Erythroblast (primary cell): Measurements from ENCODE around the gene GRIK5.
A peak's percentile ranks its signal among the peaks of the same experiment; 100 is the strongest.

ENCODE experiments used
- DNase-seq, 2 experiments: peaks; one replicate each; lab custom pipeline; 2025; lab: John Stamatoyannopoulos, UW
- GATA1 ChIP-seq: IDR thresholded peaks from 2 replicates; pipeline ENCODE4 v1.6.1; 2011; ENCODE audit warnings: low read depth, mild to moderate bottlenecking, control low read depth, low read length, moderate library complexity
- POLR2A ChIP-seq: IDR thresholded peaks from 2 replicates; pipeline ENCODE4 v1.6.1; 2011; ENCODE audit warnings: mild to moderate bottlenecking, low read length

GRIK5 gene

GRCh38 chr19:42075616-42076379, 5.8 kb upstream of the GRIK5 start, which contains the start of gene ZNF574:
TSS of gene ZNF574 (plus strand) at chr19:42076166. CDS start at chr19:42078607, 2,441 bp downstream.
- TF ChIP-seq GATA1 (no peak), POLR2A (peak; percentile 96)
- DNase-seq: peak; percentile 99 to 100

DNA sequence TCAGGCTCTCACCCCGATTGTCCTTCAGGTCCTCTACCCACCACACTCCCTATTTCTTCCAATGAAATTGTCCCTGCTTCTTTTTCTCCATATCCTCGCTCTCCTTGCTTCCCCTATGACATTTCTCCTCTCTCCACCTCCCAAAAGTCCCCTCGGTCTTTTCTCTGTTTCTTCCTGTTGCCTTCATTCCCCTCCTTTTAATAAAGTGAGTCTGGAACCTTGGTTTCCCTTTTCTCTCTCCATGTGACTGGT, 5.3 kb upstream of the GRIK5 start:
- no peak for TF ChIP-seq POLR2A
- peak in 1 of 2 experiments; percentile 72 for DNase-seq

DNA sequence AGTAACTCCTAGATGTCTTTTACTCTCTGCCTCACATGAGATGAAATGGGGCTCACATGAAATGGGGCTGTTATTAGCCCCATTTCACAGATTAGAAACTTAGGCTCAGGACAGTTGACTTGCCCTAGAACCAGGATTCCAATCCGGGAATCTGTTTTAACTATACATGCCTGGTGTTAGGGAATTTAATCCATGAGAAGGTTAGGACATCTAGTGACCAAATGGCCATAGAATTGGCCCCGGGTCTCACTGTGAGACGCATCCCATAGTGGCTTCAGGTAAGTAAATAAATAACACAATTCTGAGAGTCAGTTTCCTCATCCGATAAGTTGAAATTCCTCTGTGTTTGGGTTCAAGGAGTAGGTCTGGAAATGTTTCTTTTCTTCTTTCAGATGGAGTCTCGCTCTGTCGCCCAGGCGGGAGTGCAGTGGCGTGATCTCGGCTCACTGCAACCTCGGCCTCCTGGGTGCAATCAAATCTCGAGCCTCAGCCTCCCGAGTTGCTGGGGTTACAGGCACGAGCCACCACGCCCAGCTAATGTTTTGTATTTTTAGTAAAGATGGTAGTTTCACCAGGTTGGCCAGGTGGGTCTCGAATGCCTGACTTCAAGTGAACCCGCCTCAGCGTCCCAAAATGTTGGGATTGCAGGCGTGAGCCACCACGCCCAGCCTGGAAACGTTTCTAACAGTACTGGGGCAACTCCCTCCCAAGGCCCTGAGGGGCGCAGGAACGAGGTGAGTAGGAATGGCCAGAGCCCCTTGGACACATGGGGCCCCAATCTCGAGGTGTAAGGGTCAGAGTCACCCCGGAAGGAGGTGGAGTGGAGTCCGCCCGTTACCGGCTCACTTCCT, 4.7 kb upstream of the GRIK5 start:
- TF ChIP-seq GATA1 (no peak), POLR2A (no peak)
- DNase-seq: peak in 1 of 2 experiments; percentile 59

DNA sequence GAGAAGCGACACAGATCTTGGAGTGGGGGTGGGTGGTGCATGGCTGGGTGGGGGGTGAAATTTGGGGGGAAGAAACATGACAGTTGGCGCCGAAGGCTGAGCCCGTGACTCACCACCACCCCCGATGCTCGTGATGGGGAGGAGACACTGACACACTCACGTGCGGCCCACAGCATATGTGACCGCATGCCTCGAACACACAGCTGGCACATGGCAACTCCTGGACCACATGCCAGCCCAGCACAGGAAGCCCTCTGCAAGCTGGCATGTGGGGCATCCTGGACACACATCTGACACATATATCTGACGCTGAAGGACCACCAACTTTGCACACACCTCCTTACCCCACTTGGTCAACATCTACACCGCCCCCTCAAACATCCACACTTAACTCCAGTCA, 1.2 kb upstream of the GRIK5 start:
- no peak for DNase-seq
- TF ChIP-seq GATA1: no peak
- no peak for TF ChIP-seq POLR2A

DNA sequence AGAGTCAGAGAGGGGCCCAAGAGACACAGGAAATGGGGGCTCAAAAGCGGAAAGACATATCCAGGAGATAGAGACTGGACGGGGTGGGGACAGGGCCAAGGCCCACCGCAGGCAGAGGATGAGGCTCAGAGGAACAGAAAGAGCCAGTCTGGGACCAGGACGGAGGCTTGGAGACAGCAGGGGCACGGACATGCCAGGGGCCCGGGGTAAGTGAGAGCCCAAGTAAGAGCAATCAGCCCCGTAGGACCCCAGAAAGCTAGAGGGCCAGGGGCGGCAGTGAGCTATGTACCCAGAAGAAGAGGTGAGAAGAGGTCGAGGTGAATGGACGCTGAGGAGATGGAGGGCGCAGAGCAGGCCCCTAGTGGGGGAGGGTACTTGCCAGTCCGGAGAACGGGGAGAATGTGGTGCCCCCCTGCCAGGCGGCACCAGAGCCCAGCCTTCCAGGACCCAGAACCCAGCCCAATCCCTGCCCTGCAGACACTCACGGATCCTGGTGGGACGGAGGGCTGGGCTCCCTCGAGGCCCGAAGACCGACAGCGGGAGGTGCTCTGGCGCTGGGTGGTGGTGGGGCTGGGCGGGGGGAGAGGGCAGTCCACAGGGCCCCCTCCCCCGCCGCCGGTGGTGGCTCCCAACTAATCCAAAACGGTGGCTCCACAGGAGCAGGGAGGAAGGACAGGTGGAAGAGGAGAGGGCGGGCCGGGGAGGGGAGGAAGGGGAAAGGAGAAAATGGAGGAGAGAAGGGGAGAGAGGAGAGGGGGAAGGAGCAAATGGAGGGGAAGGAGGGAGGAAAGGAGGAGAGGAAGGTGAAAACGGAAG, 1.0 kb downstream of the GRIK5 start:
- TF ChIP-seq GATA1 (no peak), POLR2A (no peak)
- no peak for DNase-seq

- TF ChIP-seq POLR2A (no peak), GATA1 (no peak)
- DNase-seq: no peak
These were observed 1.6 kb downstream of the GRIK5 start for GRCh38 chr19:42068361-42068755.

GRCh38 chr19:42067315-42067888, 2.6 kb downstream of the GRIK5 start:
- no peak for DNase-seq
- TF ChIP-seq POLR2A (no peak), GATA1 (no peak)

- no peak for DNase-seq
- no peak for TF ChIP-seq POLR2A
- TF ChIP-seq GATA1: no peak
These were observed 3.8 kb downstream of the GRIK5 start for GRCh38 chr19:42066075-42066754.

DNA sequence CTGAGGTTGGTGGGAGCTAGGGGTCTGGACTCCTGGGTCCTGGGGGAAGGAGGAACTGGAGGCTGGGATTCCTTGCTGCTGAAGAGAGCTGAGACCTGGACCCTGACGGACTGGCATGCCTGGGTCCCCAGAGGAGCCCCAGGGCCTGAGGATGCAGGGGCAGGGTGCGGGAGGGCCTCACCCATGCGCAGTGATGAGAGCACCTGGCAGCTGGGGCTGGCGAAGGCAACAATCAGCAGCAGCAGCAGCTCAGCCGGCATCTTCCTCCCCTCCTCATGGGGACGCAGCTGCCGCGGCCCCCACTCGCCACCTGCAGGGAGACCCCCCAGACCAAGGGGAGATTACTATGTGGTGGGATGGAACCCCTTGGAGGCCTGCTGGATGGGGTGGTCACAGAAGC, 4.5 kb downstream of the GRIK5 start:
- no peak for DNase-seq
- TF ChIP-seq POLR2A (no peak), GATA1 (no peak)

GRCh38 chr19:42065051-42065450, 5.0 kb downstream of the GRIK5 start:
- TF ChIP-seq POLR2A (no peak), GATA1 (no peak)

DNA sequence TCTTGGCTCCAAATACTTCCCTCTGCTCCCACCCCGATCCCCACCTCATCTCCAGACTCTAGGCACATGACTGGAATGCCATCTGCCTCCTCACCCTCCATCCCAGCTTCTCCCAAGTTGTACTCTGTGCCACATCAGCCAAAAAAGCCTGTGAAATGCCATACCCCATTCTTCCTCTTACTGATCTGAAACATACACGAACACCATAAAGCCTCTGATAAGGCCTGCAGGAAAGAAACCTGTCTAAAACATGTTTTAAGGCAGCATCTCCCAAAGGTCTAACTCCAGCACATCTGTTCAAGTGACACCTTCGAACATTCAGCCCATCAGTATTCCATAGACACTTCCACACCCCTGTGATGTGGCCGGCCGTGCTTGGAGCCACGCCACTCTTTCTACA, 5.6 kb downstream of the GRIK5 start:
- TF ChIP-seq GATA1 (no peak), POLR2A (no peak)
- no peak for DNase-seq

More at GRCh38 chr19:42065051-42065450, 5.0 kb downstream of the GRIK5 start:
- no peak for DNase-seq

DNA sequence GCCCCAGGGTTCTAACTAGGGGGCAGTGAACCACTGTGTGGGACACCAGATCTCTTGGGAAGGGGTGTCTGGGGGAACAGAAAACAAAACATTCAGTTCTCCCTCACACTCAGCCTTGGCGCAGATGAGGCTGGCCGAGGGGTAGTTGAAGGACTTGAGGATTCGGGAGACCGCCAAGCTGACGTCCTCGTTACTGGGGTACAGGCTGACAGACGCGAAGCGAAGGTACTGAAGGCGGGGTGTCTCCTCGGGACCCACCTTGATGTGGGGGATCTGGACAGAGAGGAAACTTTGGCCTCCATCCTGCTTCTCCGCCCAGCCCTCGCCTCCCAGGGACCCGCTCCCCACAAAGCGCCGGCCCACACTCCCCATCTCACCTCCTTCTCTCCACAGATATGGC, 7.6 kb downstream of the GRIK5 start:
- DNase-seq: no peak

GRCh38 chr19:42060117-42060516, 9.9 kb downstream of the GRIK5 start:
- no peak for DNase-seq
- TF ChIP-seq GATA1 (no peak), POLR2A (no peak)

More for the DNA sequence above, 7.6 kb downstream of the GRIK5 start:
- TF ChIP-seq GATA1 (no peak), POLR2A (no peak)
